Lower leg skin (tissue), 4 donors: ENCODE results near the gene TACO1. TPM values are rescaled to one million over a fixed set of nuclear protein-coding genes. Genes with fewer than 3 reads are reported as not detected.

Experiments
- DNase-seq, 2 donors: peaks; one replicate each; pipeline ENCODE4 v3.0.0-alpha.2; 2019; ENCODE audit warnings: low spot score in 2 of 2
- H3K4me3 ChIP-seq: fragments of 200-600 bp; sonication (generic); 2 replicates; pipeline ENCODE4 v1.5.1; 2017; ENCODE audit warnings: mild to moderate bottlenecking, low read depth; ENCODE audit not compliant: poor library complexity, severe bottlenecking
- CTCF ChIP-seq, 3 donors: fragments of 450-650 bp; IDR thresholded peaks; one replicate each; pipeline ENCODE4 v1.5.1; 2016; ENCODE audit warnings: antibody characterized with exemption in 3 of 3, mild to moderate bottlenecking in 3 of 3, moderate library complexity in 2 of 3
- POLR2A ChIP-seq, 2 donors: fragments of 450-650 bp; IDR thresholded peaks; one replicate each; pipeline ENCODE4 v1.6.1; 2016 to 2017; ENCODE audit warnings: antibody characterized with exemption in 2 of 2, mild to moderate bottlenecking in 1 of 2, moderate library complexity in 1 of 2
- WGBS, 2 donors: methylation state at CpG; one replicate each; pipeline ENCODE4 v1.1.5; 2018; 5-methylcytosine and 5-hydroxymethylcytosine counted together
- intact Hi-C: fragments of 100-400 bp; cut with DNase I; formaldehyde crosslinking; loops from one replicate; pipeline ENCODE4 v1.15.0; 2023; ENCODE audit warnings: low total_unique reads
- total RNA-seq, 4 donors: library from RNA; depleted of rRNA; stranded (reverse); fragments of >200 nt; gene quantifications; one replicate each; pipeline ENCODE4 v1.1.0, GENCODE V29; 2016

TACO1 gene
- total RNA-seq, 4 donors from 2014 or later: 9.3 to 15.8 (median 13.4) TPM

GRCh38 chr17:63649813-63650212 is 49.1 kb downstream of the TACO1 start:
- 79 to 81% methylated on average over 1 of the region's 1 CpG for WGBS, 2 donors
- no peak for DNase-seq
- intact Hi-C loops: no loop called here
- no peak overlapping the region for H3K4me3 ChIP-seq
- TF ChIP-seq CTCF (IDR thresholded peaks at IDR 0.05) (no peak), POLR2A (IDR thresholded peaks at IDR 0.05) (no peak)

GRCh38 chr17:63652106-63652505 is 51.4 kb downstream of the TACO1 start:
- TF ChIP-seq CTCF (IDR thresholded peaks at IDR 0.05) (no peak), POLR2A (IDR thresholded peaks at IDR 0.05) (no peak)
- 71 to 73% methylated on average over 3 of the region's 3 CpGs for WGBS, 2 donors
- intact Hi-C loops: no loop called here
- no peak overlapping the region for H3K4me3 ChIP-seq
- no peak for DNase-seq

GRCh38 chr17:63653050-63653449 is 52.4 kb downstream of the TACO1 start:
- no peak overlapping the region for H3K4me3 ChIP-seq
- TF ChIP-seq POLR2A (IDR thresholded peaks at IDR 0.05): no peak
- TF ChIP-seq CTCF (IDR thresholded peaks at IDR 0.05): no peak
- no peak for DNase-seq
- intact Hi-C loops: no loop called here
- 41 to 46% methylated on average over 2 of the region's 2 CpGs for WGBS, 2 donors

GRCh38 chr17:63657786-63658185 is 57.1 kb downstream of the TACO1 start:
- no peak for DNase-seq
- TF ChIP-seq CTCF (IDR thresholded peaks at IDR 0.05): no peak
- TF ChIP-seq POLR2A (IDR thresholded peaks at IDR 0.05): no peak
- intact Hi-C loops: no loop called here
- H3K4me3 ChIP-seq: no peak overlapping the region
- 83% methylated on average over 3 of the region's 3 CpGs for WGBS, 2 donors

Other genes starting within 250 kb of the TACO1 start
- 10 to 100 TPM; 41.7 to 74.6 (median 56.4) TPM for gene CYB561, start 154.6 kb upstream of the TACO1 start, total RNA-seq
- 10 to 100 TPM in 1 of 4 donors, 1 to 10 TPM in 3; 3.0 to 10.2 (median 7.2) TPM for gene ACE, start 123.8 kb upstream of the TACO1 start, total RNA-seq
- under 1 TPM in 2 of 4 donors, not detected in 2; 0.08 to 0.29 TPM for gene KCNH6, start 77.5 kb upstream of the TACO1 start, total RNA-seq
- 10 to 100 TPM; 23.8 to 33.0 (median 25.4) TPM for gene DCAF7, start 50.4 kb upstream of the TACO1 start, total RNA-seq
- gene MAP3K3, start 21.5 kb downstream of the TACO1 start, total RNA-seq: 10 to 100 TPM; 25.2 to 54.1 (median 39.6) TPM
- 1 to 10 TPM; 3.3 to 9.0 (median 4.8) TPM for gene LIMD2, start 99.2 kb downstream of the TACO1 start, total RNA-seq
- 10 to 100 TPM; 15.8 to 26.4 (median 19.3) TPM for gene STRADA, start 140.9 kb downstream of the TACO1 start, total RNA-seq
- 10 to 100 TPM; 48.7 to 71.9 (median 59.5) TPM for gene CCDC47, start 172.7 kb downstream of the TACO1 start, total RNA-seq
- gene DDX42, start 173.3 kb downstream of the TACO1 start, total RNA-seq: 10 to 100 TPM; 59.1 to 87.4 (median 64.0) TPM
- 100 to 1,000 TPM in 1 of 4 donors, 10 to 100 TPM in 3; 68.9 to 126 (median 88.7) TPM for gene PSMC5, start 226.5 kb downstream of the TACO1 start, total RNA-seq
- 10 to 100 TPM; 28.4 to 76.8 (median 47.2) TPM for gene FTSJ3, start 226.8 kb downstream of the TACO1 start, total RNA-seq
- 100 to 1,000 TPM; 235 to 310 (median 272) TPM for gene SMARCD2, start 241.8 kb downstream of the TACO1 start, total RNA-seq